Kidney (tissue), 14 donors: ENCODE measurements around the gene SAG. TPM values are rescaled to one million over a fixed set of nuclear protein-coding genes. Genes with fewer than 3 reads are reported as not detected.

Source experiments
- DNase-seq, 5 donors: peaks; one replicate each; pipeline ENCODE4 v3.0.0-alpha.2; 2013 to 2020
- FAIRE-seq: peaks from 2 replicates; lab custom pipeline; 2012; peaks lifted over from hg19 to GRCh38; lab: Jason Lieb, UNC
- H3K27ac ChIP-seq, 2 donors: one replicate each; pipeline ENCODE4 v1.7.0; 2013; ENCODE audit warnings: low read depth in 2 of 2, low read length in 2 of 2, inconsistent platforms in 1 of 2
- H3K27me3 ChIP-seq: one replicate; pipeline ENCODE4 v1.7.1; 2013; ENCODE audit warnings: low read length, inconsistent platforms; ENCODE audit not compliant: control insufficient read depth, insufficient read depth
- H3K36me3 ChIP-seq, 3 donors: one replicate each; pipeline versions ENCODE4 v1.7.0 to v1.7.1; 2013; ENCODE audit warnings: low read length in 3 of 3, control low read depth in 1 of 3, inconsistent platforms in 1 of 3; ENCODE audit not compliant: insufficient read depth in 3 of 3, control insufficient read depth in 2 of 3
- H3K4me1 ChIP-seq, 3 donors: one replicate each; pipeline versions ENCODE4 v1.7.0 to v1.7.1; 2013; ENCODE audit warnings: low read length in 3 of 3, inconsistent platforms in 1 of 3, low read depth in 1 of 3; ENCODE audit not compliant: control insufficient read depth in 2 of 3, insufficient read depth in 2 of 3
- H3K4me3 ChIP-seq, 3 donors: one replicate each; pipeline versions ENCODE4 v1.7.0 to v1.8.1; 2013; ENCODE audit warnings: low read length in 3 of 3, control low read depth in 1 of 3, inconsistent platforms in 1 of 3
- H3K9ac ChIP-seq, 3 donors: one replicate each; pipeline versions ENCODE4 v1.7.0 to v1.7.1; 2013; ENCODE audit warnings: low read length in 3 of 3, control low read depth in 1 of 3, inconsistent platforms in 1 of 3
- H3K9me3 ChIP-seq, 3 donors: one replicate each; pipeline versions ENCODE4 v1.7.0 to v1.7.1; 2013; ENCODE audit warnings: low read length in 3 of 3, control low read depth in 1 of 3, inconsistent platforms in 1 of 3; ENCODE audit not compliant: control insufficient read depth in 2 of 3, insufficient read depth in 1 of 3
- intact Hi-C: fragments of 100-400 bp; cut with DNase I; formaldehyde crosslinking; loops from one replicate; pipeline ENCODE4 v1.11.1; 2022
- polyA plus RNA-seq: library from polyadenylated mRNA; stranded (reverse); fragments of 350-450 nt; fragmentation: Illumina TruSeq; extraction: RNeasy Lipid Tissue Mini Kit (QIAGEN cat#74804); gene quantifications from one replicate; pipeline ENCODE4 v1.2.3, GENCODE V29; 2014; ENCODE audit warnings: low read depth, low replicate concordance; ENCODE audit not compliant: insufficient read depth
- total RNA-seq: library from RNA; stranded (reverse); fragmentation: NEBNext Ultra II Directional; extraction: Animal tissue kit (Norgen Biotek cat#: 25700); gene quantifications from one replicate; pipeline ENCODE4 v1.2.1, GENCODE V29; 2021
- TF ChIP-seq, protein P1 (sequence below): IDR thresholded peaks from 3 replicates; pipeline ENCODE4 v1.5.1; 2012; ENCODE audit warnings: mild to moderate bottlenecking, moderate library complexity, borderline replicate concordance; ENCODE audit not compliant: insufficient read depth; ENCODE audit errors: extremely low read depth
- donor health status: control.
- donor health status: control.
- donor health status: control.
- donor health status: control.
- donor health status: control.
- donor health status: DM: yes; HTN: yes; CAD: no.
- donor health status: Normal renal cell carcinoma (clear cell type).

SAG gene
- total and polyA plus RNA-seq, 2 donors from 2014 or later, result not detected

DNA sequence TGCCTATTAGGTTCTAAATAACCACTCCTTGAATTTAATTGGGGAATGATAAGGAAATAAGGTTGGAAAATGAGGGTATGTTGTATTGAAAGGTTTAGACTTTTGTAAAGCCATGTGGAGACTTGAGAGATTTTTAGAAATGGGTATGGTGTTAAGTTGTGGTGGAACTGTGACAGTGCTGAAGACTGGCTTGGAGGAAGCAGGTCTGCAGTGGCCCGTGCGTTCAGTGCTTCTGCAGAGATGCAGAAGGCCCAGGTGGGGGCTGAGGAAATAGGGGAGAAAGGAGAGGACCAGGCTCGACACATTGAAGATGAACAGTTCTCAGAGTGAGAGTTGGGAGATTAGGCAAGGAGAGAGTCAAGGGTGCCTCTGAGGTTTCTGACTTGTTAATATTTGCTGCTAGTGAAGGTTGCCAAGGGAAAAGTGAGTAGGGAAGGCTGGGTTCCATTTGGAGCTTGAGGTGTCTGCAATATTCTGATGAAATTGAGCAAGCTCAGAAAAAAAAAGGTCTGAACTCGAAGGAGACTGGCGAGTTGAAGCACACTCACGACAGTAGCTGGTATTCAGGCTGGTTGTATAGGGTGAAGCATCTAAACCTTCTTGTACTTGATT, 25.5 kb upstream of the SAG start:
- Histone ChIP-seq H3K4me3 (no peak overlapping the region), H3K27ac (no peak overlapping the region), H3K4me1 (no peaks in the 10 kb centered on the region), H3K27me3 (no peaks in the 10 kb centered on the region), H3K36me3 (peaks cover 2 to 56% (median 49%) of the 10 kb centered on the region in 3 donors), H3K9me3 (no peaks in the 10 kb centered on the region), H3K9ac (no peak overlapping the region)
- FAIRE-seq, result no peak
- intact Hi-C loops, result no loop called here
- no peak for DNase-seq
- TF ChIP-seq, protein P1, sequence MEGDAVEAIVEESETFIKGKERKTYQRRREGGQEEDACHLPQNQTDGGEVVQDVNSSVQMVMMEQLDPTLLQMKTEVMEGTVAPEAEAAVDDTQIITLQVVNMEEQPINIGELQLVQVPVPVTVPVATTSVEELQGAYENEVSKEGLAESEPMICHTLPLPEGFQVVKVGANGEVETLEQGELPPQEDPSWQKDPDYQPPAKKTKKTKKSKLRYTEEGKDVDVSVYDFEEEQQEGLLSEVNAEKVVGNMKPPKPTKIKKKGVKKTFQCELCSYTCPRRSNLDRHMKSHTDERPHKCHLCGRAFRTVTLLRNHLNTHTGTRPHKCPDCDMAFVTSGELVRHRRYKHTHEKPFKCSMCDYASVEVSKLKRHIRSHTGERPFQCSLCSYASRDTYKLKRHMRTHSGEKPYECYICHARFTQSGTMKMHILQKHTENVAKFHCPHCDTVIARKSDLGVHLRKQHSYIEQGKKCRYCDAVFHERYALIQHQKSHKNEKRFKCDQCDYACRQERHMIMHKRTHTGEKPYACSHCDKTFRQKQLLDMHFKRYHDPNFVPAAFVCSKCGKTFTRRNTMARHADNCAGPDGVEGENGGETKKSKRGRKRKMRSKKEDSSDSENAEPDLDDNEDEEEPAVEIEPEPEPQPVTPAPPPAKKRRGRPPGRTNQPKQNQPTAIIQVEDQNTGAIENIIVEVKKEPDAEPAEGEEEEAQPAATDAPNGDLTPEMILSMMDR, result no peak

DNA sequence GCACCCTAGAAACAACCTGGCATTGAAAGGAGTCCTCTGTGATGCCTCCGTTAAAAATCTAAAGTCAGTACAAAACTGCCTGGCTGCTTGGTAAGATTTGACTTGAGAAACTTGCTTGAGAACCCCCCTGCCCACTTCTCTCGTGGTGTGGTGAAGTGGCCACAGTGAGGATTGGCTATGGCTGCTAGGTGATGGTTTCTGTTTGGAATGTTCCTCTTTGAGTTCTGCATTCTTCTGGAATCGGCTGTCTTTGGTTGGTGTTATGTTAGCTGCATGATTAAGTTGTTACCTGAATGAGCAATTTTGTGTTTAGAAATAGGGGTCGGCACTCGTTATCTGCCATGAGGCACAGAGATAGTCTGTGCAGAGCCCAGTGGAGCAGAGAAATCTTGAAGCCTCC, 21.7 kb upstream of the SAG start:
- H3K27ac ChIP-seq, result no peak overlapping the region
- peaks cover 7 to 54% (median 42%) of the 10 kb centered on the region in 3 donors for H3K36me3 ChIP-seq
- intact Hi-C loops, result no loop called here
- FAIRE-seq, result no peak
- TF ChIP-seq, protein P1, result no peak
- DNase-seq, result no peak
- no peaks in the 10 kb centered on the region for H3K9me3 ChIP-seq
- no peaks in the 10 kb centered on the region for H3K4me1 ChIP-seq
- H3K9ac ChIP-seq, result no peak overlapping the region
- no peaks in the 10 kb centered on the region for H3K27me3 ChIP-seq
- no peak overlapping the region for H3K4me3 ChIP-seq

DNA sequence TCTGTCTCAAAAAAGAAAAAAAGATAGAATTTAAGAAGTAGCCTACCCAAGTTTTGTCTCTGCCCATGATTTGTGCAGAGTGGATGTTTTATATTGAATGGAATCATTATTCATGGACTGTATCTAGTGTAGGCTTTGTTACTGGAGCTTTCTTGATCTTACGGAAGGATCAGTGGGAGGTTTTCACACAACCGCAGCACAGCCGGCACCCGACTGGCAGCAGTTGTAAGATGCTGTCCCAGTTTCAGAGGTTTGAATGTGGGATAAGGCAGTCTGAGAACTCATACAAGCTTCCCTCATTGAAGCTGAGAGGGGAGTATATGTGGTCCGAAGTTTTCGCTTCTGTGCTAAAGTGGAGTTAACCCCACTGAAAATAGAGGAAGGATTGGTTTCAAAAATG, 19.7 kb upstream of the SAG start:
- Histone ChIP-seq H3K27ac (no peak overlapping the region), H3K27me3 (no peaks in the 10 kb centered on the region), H3K4me3 (no peak overlapping the region), H3K36me3 (peaks cover 7 to 56% (median 40%) of the 10 kb centered on the region in 3 donors), H3K9ac (no peak overlapping the region), H3K9me3 (no peaks in the 10 kb centered on the region), H3K4me1 (no peaks in the 10 kb centered on the region)
- DNase-seq, result no peak
- intact Hi-C loops, result no loop called here
- TF ChIP-seq, protein P1, result no peak
- FAIRE-seq, result no peak

DNA sequence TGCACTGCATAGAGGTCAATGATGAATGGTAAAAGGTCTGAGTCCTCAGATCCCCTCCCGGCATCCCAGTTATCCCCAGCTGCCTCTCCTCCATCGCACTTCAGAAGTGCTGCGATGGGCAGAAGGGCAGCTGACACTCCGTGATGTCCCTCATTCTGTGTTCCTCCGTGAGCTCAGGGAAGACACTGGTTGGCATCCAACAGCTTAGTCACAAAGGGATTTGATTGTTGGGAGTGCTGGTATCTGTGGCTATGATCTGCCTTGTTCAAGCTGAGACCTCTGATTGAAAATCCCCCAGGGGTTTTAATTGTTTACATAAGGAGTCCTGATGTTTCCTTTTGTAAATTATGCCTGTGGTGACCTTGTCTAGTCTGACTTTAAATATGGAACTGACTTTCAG, 19.0 kb upstream of the SAG start:
- FAIRE-seq, result no peak
- intact Hi-C loops, result no loop called here
- Histone ChIP-seq H3K27ac (no peak overlapping the region), H3K9me3 (no peaks in the 10 kb centered on the region), H3K27me3 (no peaks in the 10 kb centered on the region), H3K4me1 (no peaks in the 10 kb centered on the region), H3K9ac (no peak overlapping the region), H3K36me3 (peaks cover 7 to 63% (median 45%) of the 10 kb centered on the region in 3 donors), H3K4me3 (no peak overlapping the region)
- DNase-seq, result no peak
- TF ChIP-seq, protein P1, result no peak
